Smooth muscle cell (in vitro differentiated cells): Measurements from ENCODE around the gene TTLL10. TPM values are rescaled to one million over a fixed set of nuclear protein-coding genes. Genes with fewer than 3 reads are reported as not detected.

Experiments
- DNase-seq: peaks from one replicate; lab custom pipeline; 2025; ENCODE audit not compliant: unreplicated experiment; lab: John Stamatoyannopoulos, UW
- H2AFZ ChIP-seq: fragments of 200-600 bp; sonication (generic); 2 replicates; pipeline ENCODE4 v1.6.0; 2016; ENCODE audit warnings: antibody characterized with exemption, low read depth, mild to moderate bottlenecking
- H3F3A ChIP-seq: fragments of 200-600 bp; sonication (generic); 2 replicates; pipeline ENCODE4 v1.6.0; 2017; ENCODE audit warnings: antibody characterized with exemption, low read depth
- H3K27ac ChIP-seq: fragments of 200-600 bp; sonication (generic); 2 replicates; pipeline ENCODE4 v1.5.1; 2016; ENCODE audit warnings: low read depth, mild to moderate bottlenecking
- H3K27me3 ChIP-seq: fragments of 200-600 bp; sonication (generic); 2 replicates; pipeline ENCODE4 v1.6.1; 2016; ENCODE audit warnings: low read depth, mild to moderate bottlenecking
- H3K36me3 ChIP-seq: fragments of 200-600 bp; sonication (generic); 2 replicates; pipeline ENCODE4 v1.5.1; 2016; ENCODE audit warnings: low read depth
- H3K4me1 ChIP-seq: fragments of 200-600 bp; sonication (generic); 2 replicates; pipeline ENCODE4 v1.5.1; 2016; ENCODE audit warnings: low read depth
- H3K4me2 ChIP-seq: fragments of 200-600 bp; sonication (generic); 2 replicates; pipeline ENCODE4 v1.6.0; 2016; ENCODE audit warnings: mild to moderate bottlenecking
- H3K4me3 ChIP-seq: fragments of 200-600 bp; sonication (generic); 2 replicates; pipeline ENCODE4 v1.5.1; 2016; ENCODE audit warnings: mild to moderate bottlenecking
- H3K79me2 ChIP-seq: fragments of 200-600 bp; sonication (generic); 2 replicates; pipeline ENCODE4 v1.6.0; 2016; ENCODE audit warnings: low read depth, mild to moderate bottlenecking
- H3K9ac ChIP-seq: fragments of 200-600 bp; sonication (generic); 2 replicates; pipeline ENCODE4 v1.6.0; 2016; ENCODE audit warnings: low read depth
- H3K9me3 ChIP-seq: fragments of 200-600 bp; sonication (generic); replicated peaks from 2 replicates; pipeline ENCODE4 v1.5.1; 2016; ENCODE audit warnings: low read depth
- H4K20me1 ChIP-seq: fragments of 200-600 bp; sonication (generic); 2 replicates; pipeline ENCODE4 v1.6.0; 2016; ENCODE audit warnings: low read depth
- CTCF ChIP-seq: fragments of 200-600 bp; sonication (generic); IDR thresholded peaks from 2 replicates; pipeline ENCODE4 v1.5.1; 2017; ENCODE audit warnings: borderline replicate concordance, mild to moderate bottlenecking, antibody characterized with exemption; ENCODE audit not compliant: insufficient read depth, poor library complexity, severe bottlenecking
- WGBS: methylation state at CpG from one replicate; pipeline ENCODE4 v1.1.7; 2016; ENCODE audit warnings: low lambda C conversion rate; 5-methylcytosine and 5-hydroxymethylcytosine counted together
- polyA plus RNA-seq: library from polyadenylated mRNA; unstranded; fragments of >200 nt; fragmentation: Nextera tagmentation; extraction: Ambion mirVana; gene quantifications from 2 replicates; pipeline ENCODE4 v1.2.1, GENCODE V29; 2016
- total RNA-seq: library from RNA; depleted of rRNA; stranded (reverse); fragments of >200 nt; gene quantifications from 2 replicates; pipeline ENCODE4 v1.2.3, GENCODE V29; 2014

Gene TTLL10
- total and polyA plus RNA-seq, 2 experiments from 2014 or later: not detected

GRCh38 chr1:1226566-1227362, 53.1 kb downstream of the TTLL10 start:
- no peak for DNase-seq
- no peak overlapping the region for H3K4me2 ChIP-seq
- no peaks in the 10 kb centered on the region for H3K27me3 ChIP-seq
- peaks cover 68% of the 10 kb centered on the region for H3K79me2 ChIP-seq
- TF ChIP-seq CTCF: no peak
- no peak overlapping the region for H3K4me3 ChIP-seq
- no peaks in the 10 kb centered on the region for H3K9me3 ChIP-seq
- 99% methylated on average over 35 of the region's 44 CpGs for WGBS
- H3K9ac ChIP-seq: no peak overlapping the region
- peaks cover 65% of the 10 kb centered on the region for H4K20me1 ChIP-seq
- no peak overlapping the region for H2AFZ ChIP-seq
- peaks cover 7% of the 10 kb centered on the region for H3K4me1 ChIP-seq
- H3K27ac ChIP-seq: no peak overlapping the region
- H3K36me3 ChIP-seq: no peaks in the 10 kb centered on the region
- H3F3A ChIP-seq: no peaks in the 10 kb centered on the region

- TF ChIP-seq CTCF: no peak
- no peaks in the 10 kb centered on the region for H3K9me3 ChIP-seq
- H3K4me1 ChIP-seq: peaks cover 7% of the 10 kb centered on the region
- peaks cover 65% of the 10 kb centered on the region for H4K20me1 ChIP-seq
- no peak overlapping the region for H3K9ac ChIP-seq
- no peak overlapping the region for H3K4me3 ChIP-seq
- H3K79me2 ChIP-seq: peaks cover 68% of the 10 kb centered on the region
- H3K27ac ChIP-seq: no peak overlapping the region
- no peaks in the 10 kb centered on the region for H3K27me3 ChIP-seq
- no peak overlapping the region for H3K4me2 ChIP-seq
- WGBS: 99% methylated on average over 14 of the region's 25 CpGs
- no peak for DNase-seq
- no peaks in the 10 kb centered on the region for H3K36me3 ChIP-seq
- no peaks in the 10 kb centered on the region for H3F3A ChIP-seq
- no peak overlapping the region for H2AFZ ChIP-seq
Measured at GRCh38 chr1:1227386-1227785, 53.7 kb downstream of the TTLL10 start.

- H3K27ac ChIP-seq: no peak overlapping the region
- peaks cover 65% of the 10 kb centered on the region for H4K20me1 ChIP-seq
- TF ChIP-seq CTCF: no peak
- peaks cover 7% of the 10 kb centered on the region for H3K4me1 ChIP-seq
- H3F3A ChIP-seq: no peaks in the 10 kb centered on the region
- H3K27me3 ChIP-seq: no peaks in the 10 kb centered on the region
- H3K4me2 ChIP-seq: no peak overlapping the region
- no peaks in the 10 kb centered on the region for H3K9me3 ChIP-seq
- no peaks in the 10 kb centered on the region for H3K36me3 ChIP-seq
- WGBS: 97% methylated on average over 29 of the region's 30 CpGs
- H3K4me3 ChIP-seq: no peak overlapping the region
- no peak overlapping the region for H2AFZ ChIP-seq
- no peak overlapping the region for H3K9ac ChIP-seq
- peaks cover 72% of the 10 kb centered on the region for H3K79me2 ChIP-seq
- no peak for DNase-seq
Measured at GRCh38 chr1:1228187-1228586, 54.5 kb downstream of the TTLL10 start.
